Stimulated activated CD8-positive, alpha-beta memory T cell treated with anti-CD3 and anti-CD28 coated beads, Interleukin-4, amount 100 ng/mL, for 48 hours (primary cell): ENCODE results near the gene TSPY1.
"Not testable (repeated sequence)": the region's sequence is repeated elsewhere in the genome, so short reads cannot be mapped to it uniquely, and the experiment has no call there.

Source experiments
- DNase-seq: peaks from one replicate; pipeline ENCODE4 v3.0.0-alpha.2; 2020

TSPY1 gene, protein sequence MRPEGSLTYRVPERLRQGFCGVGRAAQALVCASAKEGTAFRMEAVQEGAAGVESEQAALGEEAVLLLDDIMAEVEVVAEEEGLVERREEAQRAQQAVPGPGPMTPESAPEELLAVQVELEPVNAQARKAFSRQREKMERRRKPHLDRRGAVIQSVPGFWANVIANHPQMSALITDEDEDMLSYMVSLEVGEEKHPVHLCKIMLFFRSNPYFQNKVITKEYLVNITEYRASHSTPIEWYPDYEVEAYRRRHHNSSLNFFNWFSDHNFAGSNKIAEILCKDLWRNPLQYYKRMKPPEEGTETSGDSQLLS

DNA sequence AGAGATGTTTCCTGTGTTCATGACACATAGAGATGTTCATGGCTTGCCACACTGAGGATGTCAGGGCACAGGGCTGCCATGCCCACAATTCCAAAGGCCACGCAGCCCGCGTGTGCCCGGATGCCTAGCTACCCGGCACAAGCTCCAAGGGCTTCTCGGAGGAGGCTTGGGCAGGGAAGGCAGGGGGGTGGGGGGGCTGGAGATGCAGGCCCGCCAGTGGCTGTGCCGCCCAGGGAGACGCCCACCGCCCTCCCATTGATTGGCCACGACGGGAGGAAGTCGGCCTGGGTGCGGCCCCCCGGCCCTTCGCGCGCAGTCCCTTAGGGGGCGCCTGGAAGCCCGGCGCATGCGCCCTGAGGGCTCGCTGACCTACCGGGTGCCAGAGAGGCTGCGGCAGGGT, at the start of gene TSPY1:
Gene TSPY1, plus strand, starts transcription at position 301 of the 400 bp plus-strand sequence. Its CDS starts 46 bp downstream, at position 347.
- not testable (repeated sequence) for DNase-seq

DNA sequence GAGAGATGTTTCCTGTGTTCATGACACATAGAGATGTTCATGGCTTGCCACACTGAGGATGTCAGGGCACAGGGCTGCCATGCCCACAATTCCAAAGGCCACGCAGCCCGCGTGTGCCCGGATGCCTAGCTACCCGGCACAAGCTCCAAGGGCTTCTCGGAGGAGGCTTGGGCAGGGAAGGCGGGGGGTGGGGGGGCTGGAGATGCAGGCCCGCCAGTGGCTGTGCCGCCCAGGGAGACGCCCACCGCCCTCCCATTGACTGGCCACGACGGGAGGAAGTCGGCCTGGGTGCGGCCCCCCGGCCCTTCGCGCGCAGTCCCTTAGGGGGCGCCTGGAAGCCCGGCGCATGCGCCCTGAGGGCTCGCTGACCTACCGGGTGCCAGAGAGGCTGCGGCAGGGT, 20.2 kb downstream of the TSPY1 start, which contains the start of gene TSPY9:
Gene TSPY9, plus strand, starts transcription at position 301 of the 400 bp plus-strand sequence. Its CDS starts 46 bp downstream, at position 347.
- not testable (repeated sequence) for DNase-seq

DNA sequence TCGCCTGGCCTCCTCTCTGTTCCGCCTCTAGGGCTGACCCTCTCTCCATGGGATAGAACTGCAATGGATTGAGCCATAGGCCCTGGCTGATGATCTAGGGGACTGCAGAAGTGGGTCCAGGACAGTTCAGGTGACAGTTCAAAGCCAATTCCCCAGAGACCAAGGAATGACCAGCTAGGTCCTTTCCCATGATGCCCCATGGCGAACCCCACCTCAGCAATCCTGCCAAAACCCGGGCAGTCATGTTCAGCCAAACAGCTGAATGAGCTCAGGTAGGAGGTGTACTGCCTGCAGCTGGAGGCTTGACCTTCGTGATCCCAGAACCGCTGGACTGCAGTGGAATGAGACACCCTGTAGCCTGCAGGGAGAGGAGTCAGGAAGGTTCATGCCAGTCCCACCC, 37.6 kb downstream of the TSPY1 start:
- peak; percentile 14 for DNase-seq

DNA sequence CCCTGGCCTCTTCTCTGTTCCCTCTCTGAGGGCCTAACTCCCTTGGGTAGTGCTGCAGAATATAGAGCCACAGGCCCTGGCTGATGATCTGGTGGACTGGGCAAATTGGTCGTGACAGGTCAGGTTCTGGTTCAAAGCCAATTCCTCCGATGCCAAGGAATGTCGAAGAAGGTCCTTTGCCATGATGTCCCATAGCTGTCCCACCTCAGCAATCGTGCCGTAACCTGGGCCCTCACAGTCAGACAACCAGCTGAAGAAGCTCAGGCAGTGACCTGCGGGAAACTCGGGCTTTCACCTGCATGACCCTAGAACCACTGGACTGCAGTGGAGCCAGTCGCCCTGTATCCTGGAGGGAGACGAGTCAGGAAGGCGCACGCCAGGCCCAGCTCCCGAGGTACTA, 49.5 kb downstream of the TSPY1 start:
- not testable (repeated sequence) for DNase-seq
